Astrocyte (in vitro differentiated cells and primary cell): ENCODE measurements around the gene WFDC6. TPM values are rescaled to one million over a fixed set of nuclear protein-coding genes. Genes with fewer than 3 reads are reported as not detected.

ENCODE experiments used
- DNase-seq: peaks from one replicate; pipeline ENCODE4 v3.0.0-alpha.2; 2010; ENCODE audit warnings: low read depth
- FAIRE-seq: peaks from 2 replicates; lab custom pipeline; 2011; peaks lifted over from hg19 to GRCh38; lab: Jason Lieb, UNC
- H2AFZ ChIP-seq: 2 replicates; pipeline ENCODE4 v1.6.0; 2012; ENCODE audit warnings: low read depth, low read length, inconsistent platforms
- H3K27ac ChIP-seq: 2 replicates; pipeline ENCODE4 v1.5.1; 2011; ENCODE audit warnings: low read depth, low read length, inconsistent platforms
- H3K27me3 ChIP-seq: 2 replicates; pipeline ENCODE4 v1.6.0; 2011; ENCODE audit warnings: low read length, inconsistent platforms; ENCODE audit not compliant: insufficient read depth
- H3K36me3 ChIP-seq: 2 replicates; pipeline ENCODE4 v1.5.1; 2011; ENCODE audit warnings: low read length, inconsistent platforms; ENCODE audit not compliant: insufficient read depth
- H3K4me1 ChIP-seq: 2 replicates; pipeline ENCODE4 v1.5.1; 2011; ENCODE audit warnings: low read length, inconsistent platforms; ENCODE audit not compliant: insufficient read depth
- H3K4me2 ChIP-seq: 2 replicates; pipeline ENCODE4 v1.6.0; 2012; ENCODE audit warnings: low read length, inconsistent platforms
- H3K4me3 ChIP-seq: 2 replicates; pipeline ENCODE4 v1.5.1; 2011; ENCODE audit warnings: low read depth, mild to moderate bottlenecking, low read length, inconsistent platforms; ENCODE audit not compliant: insufficient read depth
- H3K79me2 ChIP-seq: 2 replicates; pipeline ENCODE4 v1.6.0; 2012; ENCODE audit warnings: mild to moderate bottlenecking, low read length, inconsistent platforms; ENCODE audit not compliant: insufficient read depth
- H3K9ac ChIP-seq: 2 replicates; pipeline ENCODE4 v1.6.0; 2012; ENCODE audit warnings: mild to moderate bottlenecking, low read length, inconsistent platforms
- H3K9me3 ChIP-seq: 2 replicates; pipeline ENCODE4 v1.5.1; 2012; ENCODE audit warnings: low read depth, mild to moderate bottlenecking, low read length, inconsistent platforms; ENCODE audit not compliant: insufficient read depth
- H4K20me1 ChIP-seq: 2 replicates; pipeline ENCODE4 v1.6.0; 2012; ENCODE audit warnings: low read length, inconsistent platforms; ENCODE audit not compliant: insufficient read depth
- H3K27ac Mint-ChIP-seq: one replicate; pipeline ENCODE4 v1.8.0; 2021; ENCODE audit warnings: mild to moderate bottlenecking, mixed read lengths; ENCODE audit not compliant: unreplicated experiment
- H3K27me3 Mint-ChIP-seq: one replicate; pipeline ENCODE4 v1.8.0; 2021; ENCODE audit warnings: low read depth, mixed read lengths; ENCODE audit not compliant: unreplicated experiment
- H3K36me3 Mint-ChIP-seq: one replicate; pipeline ENCODE4 v1.8.0; 2021; ENCODE audit warnings: low read depth, mixed read lengths; ENCODE audit not compliant: unreplicated experiment
- H3K4me1 Mint-ChIP-seq: one replicate; pipeline ENCODE4 v1.8.0; 2021; ENCODE audit warnings: low read depth, mixed read lengths; ENCODE audit not compliant: unreplicated experiment
- H3K4me3 Mint-ChIP-seq: one replicate; pipeline ENCODE4 v1.8.0; 2021; ENCODE audit warnings: mild to moderate bottlenecking, moderate library complexity, mixed read lengths; ENCODE audit not compliant: unreplicated experiment
- H3K9me3 Mint-ChIP-seq: one replicate; pipeline ENCODE4 v1.8.0; 2021; ENCODE audit warnings: mild to moderate bottlenecking, mixed read lengths; ENCODE audit not compliant: unreplicated experiment
- CTCF ChIP-seq: IDR thresholded peaks from 2 replicates; pipeline ENCODE4 v1.5.1; 2011; ENCODE audit warnings: low read depth, mild to moderate bottlenecking, inconsistent platforms, low read length, moderate library complexity; ENCODE audit not compliant: insufficient read depth
- EZH2 ChIP-seq: IDR thresholded peaks from 2 replicates; pipeline ENCODE4 v1.6.1; 2012; ENCODE audit warnings: mild to moderate bottlenecking, low read length, inconsistent platforms; ENCODE audit not compliant: insufficient read depth
- total RNA-seq: library from RNA; stranded (reverse); gene quantifications from 2 replicates; pipeline ENCODE4 v1.2.1, GENCODE V29; 2021

The WFDC6 gene
- total RNA-seq, 1 donor from 2014 or later: not detected

GRCh38 chr20:45564760-45565276, 25.5 kb upstream of the WFDC6 start:
- H3K4me3 Mint-ChIP-seq: no peak overlapping the region
- no peak overlapping the region for H3K9ac ChIP-seq
- H4K20me1 ChIP-seq: no peaks in the 10 kb centered on the region
- H3K27me3 Mint-ChIP-seq: peaks cover 13% of the 10 kb centered on the region
- no peak overlapping the region for H3K27ac Mint-ChIP-seq
- no peaks in the 10 kb centered on the region for H3K4me1 Mint-ChIP-seq
- TF ChIP-seq CTCF: no peak
- no peak for TF ChIP-seq EZH2
- no peak for FAIRE-seq
- no peak overlapping the region for H3K4me2 ChIP-seq
- no peaks in the 10 kb centered on the region for H3K27me3 ChIP-seq
- DNase-seq: no peak
- no peaks in the 10 kb centered on the region for H3K79me2 ChIP-seq
- no peaks in the 10 kb centered on the region for H3K36me3 Mint-ChIP-seq
- H3K36me3 ChIP-seq: no peaks in the 10 kb centered on the region
- no peak overlapping the region for H3K27ac ChIP-seq
- no peaks in the 10 kb centered on the region for H3K4me1 ChIP-seq
- no peak overlapping the region for H2AFZ ChIP-seq
- no peak overlapping the region for H3K4me3 ChIP-seq
- H3K9me3 Mint-ChIP-seq: peaks cover 2% of the 10 kb centered on the region
- no peaks in the 10 kb centered on the region for H3K9me3 ChIP-seq

GRCh38 chr20:45555198-45555597, 15.9 kb upstream of the WFDC6 start:
- no peak overlapping the region for H3K4me3 Mint-ChIP-seq
- no peak for TF ChIP-seq EZH2
- no peak for TF ChIP-seq CTCF
- FAIRE-seq: no peak

GRCh38 chr20:45552456-45552855, 13.2 kb upstream of the WFDC6 start:
- H3K27ac ChIP-seq: no peak overlapping the region
- H3K4me1 ChIP-seq: no peaks in the 10 kb centered on the region
- H3K4me3 ChIP-seq: no peak overlapping the region
- no peak overlapping the region for H3K9ac ChIP-seq
- H3K79me2 ChIP-seq: no peaks in the 10 kb centered on the region
- Mint-ChIP-seq H3K27ac (no peak overlapping the region), H3K4me1 (no peaks in the 10 kb centered on the region), H3K27me3 (peaks cover 5% of the 10 kb centered on the region), H3K9me3 (peaks cover 3% of the 10 kb centered on the region), H3K4me3 (no peak overlapping the region), H3K36me3 (no peaks in the 10 kb centered on the region)
- H3K27me3 ChIP-seq: peaks cover under 1% of the 10 kb centered on the region
- H2AFZ ChIP-seq: no peak overlapping the region
- no peak for FAIRE-seq
- no peaks in the 10 kb centered on the region for H3K36me3 ChIP-seq
- no peak overlapping the region for H3K4me2 ChIP-seq
- no peaks in the 10 kb centered on the region for H4K20me1 ChIP-seq
- no peaks in the 10 kb centered on the region for H3K9me3 ChIP-seq
- TF ChIP-seq EZH2 (no peak), CTCF (no peak)
- DNase-seq: no peak

More at GRCh38 chr20:45555198-45555597, 15.9 kb upstream of the WFDC6 start:
- H3K4me1 ChIP-seq: no peaks in the 10 kb centered on the region
- H3K36me3 ChIP-seq: no peaks in the 10 kb centered on the region
- no peaks in the 10 kb centered on the region for H3K27me3 ChIP-seq
- Mint-ChIP-seq H3K27ac (no peak overlapping the region), H3K36me3 (no peaks in the 10 kb centered on the region), H3K9me3 (peaks cover 2% of the 10 kb centered on the region), H3K4me1 (no peaks in the 10 kb centered on the region), H3K27me3 (peaks cover 6% of the 10 kb centered on the region)
- H3K9ac ChIP-seq: no peak overlapping the region
- no peak overlapping the region for H2AFZ ChIP-seq
- H3K4me2 ChIP-seq: no peak overlapping the region
- H3K9me3 ChIP-seq: no peaks in the 10 kb centered on the region
- H3K27ac ChIP-seq: no peak overlapping the region
- H3K79me2 ChIP-seq: no peaks in the 10 kb centered on the region
- no peak for DNase-seq
- no peaks in the 10 kb centered on the region for H4K20me1 ChIP-seq
- no peak overlapping the region for H3K4me3 ChIP-seq
